Kidney (tissue), 14 donors: ENCODE measurements around the gene GALNT5. TPM values are rescaled to one million over a fixed set of nuclear protein-coding genes. Genes with fewer than 3 reads are reported as not detected.

Experiments used
- DNase-seq, 5 donors: peaks; one replicate each; pipeline ENCODE4 v3.0.0-alpha.2; 2013 to 2020
- FAIRE-seq: peaks from 2 replicates; lab custom pipeline; 2012; peaks lifted over from hg19 to GRCh38; lab: Jason Lieb, UNC
- H3K27ac ChIP-seq, 2 donors: one replicate each; pipeline ENCODE4 v1.7.0; 2013; ENCODE audit warnings: low read depth in 2 of 2, low read length in 2 of 2, inconsistent platforms in 1 of 2
- H3K27me3 ChIP-seq: one replicate; pipeline ENCODE4 v1.7.1; 2013; ENCODE audit warnings: low read length, inconsistent platforms; ENCODE audit not compliant: control insufficient read depth, insufficient read depth
- H3K36me3 ChIP-seq, 3 donors: one replicate each; pipeline versions ENCODE4 v1.7.0 to v1.7.1; 2013; ENCODE audit warnings: low read length in 3 of 3, control low read depth in 1 of 3, inconsistent platforms in 1 of 3; ENCODE audit not compliant: insufficient read depth in 3 of 3, control insufficient read depth in 2 of 3
- H3K4me1 ChIP-seq, 3 donors: one replicate each; pipeline versions ENCODE4 v1.7.0 to v1.7.1; 2013; ENCODE audit warnings: low read length in 3 of 3, inconsistent platforms in 1 of 3, low read depth in 1 of 3; ENCODE audit not compliant: control insufficient read depth in 2 of 3, insufficient read depth in 2 of 3
- H3K4me3 ChIP-seq, 3 donors: one replicate each; pipeline versions ENCODE4 v1.7.0 to v1.8.1; 2013; ENCODE audit warnings: low read length in 3 of 3, control low read depth in 1 of 3, inconsistent platforms in 1 of 3
- H3K9ac ChIP-seq, 3 donors: one replicate each; pipeline versions ENCODE4 v1.7.0 to v1.7.1; 2013; ENCODE audit warnings: low read length in 3 of 3, control low read depth in 1 of 3, inconsistent platforms in 1 of 3
- H3K9me3 ChIP-seq, 3 donors: one replicate each; pipeline versions ENCODE4 v1.7.0 to v1.7.1; 2013; ENCODE audit warnings: low read length in 3 of 3, control low read depth in 1 of 3, inconsistent platforms in 1 of 3; ENCODE audit not compliant: control insufficient read depth in 2 of 3, insufficient read depth in 1 of 3
- CTCF ChIP-seq: IDR thresholded peaks from 3 replicates; pipeline ENCODE4 v1.5.1; 2012; ENCODE audit warnings: mild to moderate bottlenecking, moderate library complexity, borderline replicate concordance; ENCODE audit not compliant: insufficient read depth; ENCODE audit errors: extremely low read depth
- intact Hi-C: fragments of 100-400 bp; cut with DNase I; formaldehyde crosslinking; loops from one replicate; pipeline ENCODE4 v1.11.1; 2022
- polyA plus RNA-seq: library from polyadenylated mRNA; stranded (reverse); fragments of 350-450 nt; fragmentation: Illumina TruSeq; extraction: RNeasy Lipid Tissue Mini Kit (QIAGEN cat#74804); gene quantifications from one replicate; pipeline ENCODE4 v1.2.3, GENCODE V29; 2014; ENCODE audit warnings: low read depth, low replicate concordance; ENCODE audit not compliant: insufficient read depth
- total RNA-seq: library from RNA; stranded (reverse); fragmentation: NEBNext Ultra II Directional; extraction: Animal tissue kit (Norgen Biotek cat#: 25700); gene quantifications from one replicate; pipeline ENCODE4 v1.2.1, GENCODE V29; 2021
- donor health status: control.
- donor health status: control.
- donor health status: control.
- donor health status: control.
- donor health status: control.
- donor health status: DM: yes; HTN: yes; CAD: no.
- donor health status: Normal renal cell carcinoma (clear cell type).

Gene GALNT5
- total and polyA plus RNA-seq, 2 donors from 2014 or later: 0.06 to 0.47 TPM

GRCh38 chr2:157281316-157281715 is 23.8 kb downstream of the GALNT5 start:
- no peak overlapping the region for H3K9ac ChIP-seq
- no peak for DNase-seq
- H3K4me1 ChIP-seq: no peaks in the 10 kb centered on the region
- no peak for FAIRE-seq
- no peaks in the 10 kb centered on the region for H3K27me3 ChIP-seq
- no peaks in the 10 kb centered on the region for H3K9me3 ChIP-seq
- no peak overlapping the region for H3K27ac ChIP-seq
- no peak overlapping the region for H3K4me3 ChIP-seq
- H3K36me3 ChIP-seq: no peaks in the 10 kb centered on the region
- TF ChIP-seq CTCF: no peak
- intact Hi-C loops: no loop called here

- Histone ChIP-seq H3K27me3 (no peaks in the 10 kb centered on the region), H3K36me3 (no peaks in the 10 kb centered on the region), H3K4me1 (no peaks in the 10 kb centered on the region), H3K27ac (no peak overlapping the region), H3K9ac (no peak overlapping the region), H3K9me3 (no peaks in the 10 kb centered on the region), H3K4me3 (no peak overlapping the region)
- intact Hi-C loops: no loop called here
- DNase-seq: no peak
- FAIRE-seq: no peak
- no peak for TF ChIP-seq CTCF
These were observed 26.0 kb downstream of the GALNT5 start for GRCh38 chr2:157283468-157283867.

- no peak overlapping the region for H3K9ac ChIP-seq
- no peaks in the 10 kb centered on the region for H3K27me3 ChIP-seq
- H3K36me3 ChIP-seq: no peaks in the 10 kb centered on the region
- intact Hi-C loops: no loop called here
- DNase-seq (no peak), FAIRE-seq (no peak)
- H3K27ac ChIP-seq: no peak overlapping the region
- H3K4me1 ChIP-seq: no peaks in the 10 kb centered on the region
- TF ChIP-seq CTCF: no peak
- no peaks in the 10 kb centered on the region for H3K9me3 ChIP-seq
- H3K4me3 ChIP-seq: no peak overlapping the region
These were observed 29.7 kb downstream of the GALNT5 start for GRCh38 chr2:157287160-157287559.

GRCh38 chr2:157290525-157290924 is 33.0 kb downstream of the GALNT5 start:
- Histone ChIP-seq H3K27ac (no peak overlapping the region), H3K4me3 (no peak overlapping the region), H3K36me3 (no peaks in the 10 kb centered on the region), H3K9ac (no peak overlapping the region), H3K27me3 (no peaks in the 10 kb centered on the region), H3K9me3 (no peaks in the 10 kb centered on the region), H3K4me1 (no peaks in the 10 kb centered on the region)
- FAIRE-seq (no peak), DNase-seq (no peak)
- intact Hi-C loops: no loop called here
- no peak for TF ChIP-seq CTCF
